HG03558 (cell line): ENCODE results near the gene IL17REL.

Experiments
- ATAC-seq: cut with Tn5 transposase; IDR thresholded peaks from one replicate; pipeline ENCODE4 v1.9.1; 2021; ENCODE audit warnings: moderate number of reproducible peaks; ENCODE audit not compliant: unreplicated experiment; ENCODE audit errors: extremely low read depth

Gene IL17REL

DNA sequence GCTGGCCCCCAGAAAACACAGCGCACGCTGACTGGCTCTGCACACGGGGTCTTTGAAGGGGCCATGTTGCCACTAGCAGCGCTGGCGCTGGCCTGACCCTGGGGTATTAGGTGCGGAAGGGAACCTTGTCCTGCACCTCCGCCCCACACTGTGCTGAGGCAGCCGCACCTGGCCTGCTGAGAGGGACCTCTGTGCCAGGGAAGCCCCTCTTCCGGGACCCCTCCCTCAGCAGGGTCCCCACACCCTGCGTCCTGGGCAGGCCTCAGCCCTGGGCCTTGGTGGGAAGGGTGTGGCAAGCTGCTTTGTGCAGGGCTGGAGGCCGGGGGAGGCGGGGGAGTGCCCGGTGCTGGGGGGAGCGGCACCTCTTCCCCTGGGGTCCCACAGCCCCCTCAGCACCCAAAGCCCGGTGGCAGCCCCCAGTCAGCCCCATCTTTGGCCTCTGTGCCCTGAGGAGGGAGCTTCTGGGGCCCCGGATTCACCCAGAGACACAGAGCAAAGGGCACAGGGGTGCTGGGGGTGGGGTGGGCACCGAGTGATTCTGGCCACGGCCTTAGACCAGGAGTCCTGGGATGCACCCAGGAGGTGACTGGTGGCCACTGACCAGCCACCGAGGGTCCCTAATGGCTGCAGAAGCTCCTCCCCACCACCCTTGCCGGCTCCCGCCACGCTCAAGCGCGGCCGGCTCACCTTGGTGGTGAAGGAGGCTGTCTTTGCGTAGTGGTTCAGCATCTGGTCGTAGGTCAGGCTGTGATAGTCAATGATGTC is 34.1 kb upstream of the IL17REL start:
- no peak for ATAC-seq

GRCh38 chr22:50046019-50046415 is 33.5 kb upstream of the IL17REL start:
- ATAC-seq, result no peak

- no peak for ATAC-seq
Observed at GRCh38 chr22:50045211-50046018, 32.9 kb upstream of the IL17REL start.

DNA sequence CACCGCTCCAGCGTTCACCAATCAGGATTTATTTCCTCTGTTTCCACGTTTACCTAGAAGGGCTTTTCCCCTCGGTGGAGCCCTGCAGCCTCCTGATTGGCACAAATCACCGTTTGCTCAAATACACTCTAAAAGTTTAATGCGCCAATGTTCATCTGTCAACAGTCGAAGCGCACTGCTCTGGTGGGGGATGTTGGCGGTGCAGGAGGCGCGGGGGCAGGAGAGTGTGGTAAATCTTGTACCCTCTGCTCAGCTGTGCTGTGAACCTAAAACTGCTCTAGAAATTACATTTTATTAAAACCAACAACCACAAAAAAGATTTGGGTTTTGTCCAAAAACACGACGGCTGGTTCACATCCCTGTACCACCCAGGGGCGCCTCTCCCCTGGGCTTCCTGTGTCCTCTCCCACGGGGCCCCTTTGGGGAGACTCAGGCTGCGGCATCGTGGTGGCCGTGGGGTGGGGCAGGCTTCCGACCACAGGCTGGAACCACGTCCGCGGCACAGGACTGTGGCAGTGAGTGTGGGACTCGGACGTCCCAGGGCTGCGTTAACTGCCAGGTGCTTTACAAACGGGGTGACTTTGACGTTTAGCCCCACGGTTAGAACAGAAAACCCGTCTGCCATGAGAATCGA is 32.0 kb upstream of the IL17REL start:
- ATAC-seq, result no peak

DNA sequence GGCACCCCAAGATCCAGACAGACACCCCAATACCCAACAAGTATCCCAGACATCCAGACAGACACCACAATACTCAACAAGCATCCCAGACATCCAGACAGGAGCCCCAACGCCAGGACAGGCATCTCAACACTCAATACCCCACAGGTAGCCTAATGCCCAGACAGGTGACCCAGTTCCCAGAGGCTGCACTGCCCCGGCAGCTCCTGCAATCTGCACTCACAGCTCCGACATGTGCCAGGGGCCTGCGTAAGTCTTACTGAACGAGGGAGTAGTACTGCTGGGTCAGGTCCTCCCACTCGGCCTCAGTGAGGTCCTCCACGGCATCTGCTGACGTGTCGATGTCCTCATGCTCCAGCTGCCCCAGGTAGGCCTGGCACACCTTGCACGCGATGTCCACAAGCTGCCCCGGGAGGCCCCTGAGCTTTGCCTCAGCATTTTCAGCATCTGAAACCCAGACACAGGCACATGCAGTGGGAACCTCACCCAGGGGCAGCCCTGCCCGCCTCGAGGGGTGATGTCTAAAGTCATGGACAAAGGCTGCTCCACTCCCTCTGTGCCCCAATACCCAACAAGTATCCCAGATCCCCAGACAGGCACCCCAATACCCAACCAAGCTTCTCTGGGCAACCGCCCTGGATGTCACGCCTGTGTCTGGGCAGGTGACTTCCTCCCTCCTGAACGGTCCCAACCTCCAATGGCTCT is 28.9 kb upstream of the IL17REL start:
- no peak for ATAC-seq

GRCh38 chr22:50040717-50041116 is 28.2 kb upstream of the IL17REL start:
- ATAC-seq, result no peak

DNA sequence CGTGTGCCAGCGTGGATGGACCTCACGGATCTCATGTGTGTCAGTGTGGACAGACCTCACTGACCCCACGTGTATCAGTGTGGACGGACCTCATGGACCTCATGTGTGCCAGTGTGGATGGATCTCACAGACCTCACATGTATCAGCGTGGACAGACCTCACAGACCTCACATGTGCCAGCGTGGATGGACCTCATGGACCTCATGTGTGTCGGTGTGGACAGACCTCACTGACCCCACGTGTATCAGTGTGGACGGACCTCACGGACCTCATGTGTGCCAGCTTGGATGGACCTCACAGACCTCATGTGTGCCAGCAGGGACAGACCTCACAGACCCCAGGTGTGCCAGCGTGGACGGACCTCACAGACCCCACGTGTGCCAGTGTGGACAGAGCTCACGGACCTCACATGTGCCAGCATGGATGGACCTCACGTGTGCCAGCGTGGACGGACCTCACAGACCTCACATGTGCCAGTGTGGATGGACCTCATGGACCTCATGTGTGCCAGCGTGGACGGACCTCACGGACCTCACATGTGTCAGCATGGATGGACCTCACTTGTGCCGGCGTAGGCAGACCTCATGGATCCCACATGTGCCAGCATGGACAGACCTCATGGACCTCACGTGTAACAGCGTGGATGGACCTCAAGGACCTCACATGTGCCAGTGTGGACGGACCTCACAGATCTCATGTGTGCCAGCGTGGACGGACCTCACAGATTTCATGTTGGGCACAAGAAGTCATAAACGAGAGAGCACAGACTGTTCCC is 27.3 kb upstream of the IL17REL start:
- no peak for ATAC-seq

- ATAC-seq, result no peak
Observed at GRCh38 chr22:50035976-50036724, 23.6 kb upstream of the IL17REL start.

DNA sequence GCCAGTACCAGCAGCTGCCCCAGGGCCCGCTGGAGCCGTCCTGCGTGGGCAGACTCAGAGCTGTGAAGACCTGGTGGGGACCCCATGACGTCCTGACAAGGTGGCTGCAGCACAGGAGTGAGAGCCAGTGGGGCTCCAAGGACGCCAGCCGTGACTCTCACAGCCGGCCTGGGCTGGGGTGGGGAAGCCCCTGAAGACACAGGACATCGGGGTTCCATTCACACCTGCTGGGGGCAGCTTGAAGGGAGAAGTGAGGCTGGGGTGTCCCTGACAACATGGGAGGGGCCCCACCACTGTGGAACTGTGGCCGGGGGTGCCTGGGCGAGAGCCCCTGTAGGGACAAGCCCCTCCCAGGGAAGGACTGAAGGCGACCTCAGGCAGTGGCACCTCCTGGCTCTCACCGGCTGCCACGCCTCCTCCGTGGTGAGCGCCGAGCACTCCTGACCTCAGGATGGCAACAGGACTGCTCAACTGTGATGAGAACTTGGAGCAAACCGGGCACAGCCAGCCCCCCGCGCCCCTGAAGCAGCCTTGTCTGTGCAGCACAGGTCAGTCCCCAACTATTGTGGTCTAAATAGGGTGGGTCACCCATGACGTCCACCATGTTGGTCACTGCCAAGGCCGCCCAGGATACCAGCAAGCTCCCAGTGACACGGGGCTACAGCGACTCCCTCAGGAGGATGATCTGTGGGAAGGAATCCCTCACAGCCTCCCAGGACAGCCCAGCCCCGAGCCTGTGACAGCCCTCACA is 22.7 kb upstream of the IL17REL start:
- no peak for ATAC-seq

DNA sequence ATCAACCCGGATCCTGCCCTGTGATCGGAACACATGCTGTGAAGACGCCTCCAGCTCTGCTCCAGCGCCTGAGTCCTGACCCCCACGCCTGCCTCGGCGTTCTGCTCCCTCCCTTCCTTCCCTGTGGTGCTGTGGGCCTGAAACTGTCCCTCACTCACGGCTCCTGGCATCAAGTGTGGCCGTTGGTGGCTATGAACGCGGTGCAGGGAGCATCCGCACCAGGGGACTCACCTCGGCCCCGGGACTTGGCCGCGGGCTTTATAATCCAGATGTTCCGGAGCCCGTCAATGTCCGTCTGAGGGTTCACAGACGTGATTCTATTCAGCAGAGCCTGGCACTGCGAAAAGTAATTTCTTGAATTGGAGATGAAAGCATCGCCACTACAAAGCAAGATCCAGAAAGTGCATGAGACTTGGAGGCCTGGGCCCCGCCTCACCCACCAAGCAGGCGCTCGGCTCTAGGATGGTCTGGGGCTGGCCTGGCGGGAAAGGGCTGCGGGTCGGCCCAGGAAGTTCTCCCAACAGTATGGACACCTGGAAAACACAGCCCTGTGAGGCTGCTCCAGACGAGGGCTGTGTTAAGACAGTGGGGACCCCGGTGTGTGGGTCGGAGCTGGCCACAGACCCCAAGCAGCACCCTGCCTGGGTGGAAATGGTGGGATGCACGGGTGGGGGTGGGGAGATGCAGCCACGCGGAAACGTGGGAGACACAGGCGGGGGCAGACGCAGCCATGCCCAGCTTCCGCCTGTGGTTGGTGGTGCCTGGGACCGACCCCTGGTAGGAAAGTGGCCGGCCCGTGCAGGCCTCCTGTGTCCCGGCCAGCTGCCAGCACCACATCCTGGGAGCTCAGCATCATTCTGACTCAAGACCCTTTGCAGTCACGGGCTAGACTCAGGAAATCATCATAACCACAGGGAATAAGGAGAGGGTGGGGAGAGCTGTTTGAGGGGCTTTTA is 21.8 kb upstream of the IL17REL start:
- no peak for ATAC-seq

DNA sequence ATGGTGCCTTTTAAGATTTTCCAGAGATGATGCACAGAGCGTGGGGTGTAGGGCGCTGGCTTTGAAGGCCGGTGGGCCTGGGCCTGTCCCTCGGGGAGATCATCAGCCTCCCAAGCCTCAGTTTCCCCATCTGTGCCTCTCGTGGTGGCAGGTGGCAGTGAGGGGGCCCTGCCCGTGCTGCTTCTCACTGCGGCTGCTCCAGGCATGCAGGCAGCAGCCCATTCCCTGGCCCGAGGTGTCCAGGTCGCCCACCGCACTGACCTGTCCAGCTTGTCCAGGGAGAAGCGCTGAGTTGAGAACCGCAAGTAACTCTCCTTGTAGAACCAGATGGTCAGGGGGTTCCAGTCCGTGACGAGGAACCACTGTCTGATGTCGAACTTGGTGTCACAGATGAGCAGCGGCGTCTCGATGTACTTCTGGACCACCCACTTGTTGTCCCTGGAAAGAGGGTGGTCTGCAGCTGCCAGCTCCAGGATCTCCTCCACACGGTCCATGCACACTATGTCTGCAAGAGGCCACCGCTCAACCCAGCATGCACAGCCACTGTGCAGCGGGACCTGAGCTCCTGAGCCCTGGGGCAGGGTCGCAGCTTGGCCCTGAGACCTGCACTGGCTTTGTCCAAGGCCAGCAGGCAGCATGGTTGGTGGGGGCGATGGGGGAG is 20.5 kb upstream of the IL17REL start:
- no peak for ATAC-seq

GRCh38 chr22:50032109-50032871 is 19.7 kb upstream of the IL17REL start:
- ATAC-seq, result no peak

- ATAC-seq, result no peak
Observed at GRCh38 chr22:50031189-50032091, 18.9 kb upstream of the IL17REL start.

DNA sequence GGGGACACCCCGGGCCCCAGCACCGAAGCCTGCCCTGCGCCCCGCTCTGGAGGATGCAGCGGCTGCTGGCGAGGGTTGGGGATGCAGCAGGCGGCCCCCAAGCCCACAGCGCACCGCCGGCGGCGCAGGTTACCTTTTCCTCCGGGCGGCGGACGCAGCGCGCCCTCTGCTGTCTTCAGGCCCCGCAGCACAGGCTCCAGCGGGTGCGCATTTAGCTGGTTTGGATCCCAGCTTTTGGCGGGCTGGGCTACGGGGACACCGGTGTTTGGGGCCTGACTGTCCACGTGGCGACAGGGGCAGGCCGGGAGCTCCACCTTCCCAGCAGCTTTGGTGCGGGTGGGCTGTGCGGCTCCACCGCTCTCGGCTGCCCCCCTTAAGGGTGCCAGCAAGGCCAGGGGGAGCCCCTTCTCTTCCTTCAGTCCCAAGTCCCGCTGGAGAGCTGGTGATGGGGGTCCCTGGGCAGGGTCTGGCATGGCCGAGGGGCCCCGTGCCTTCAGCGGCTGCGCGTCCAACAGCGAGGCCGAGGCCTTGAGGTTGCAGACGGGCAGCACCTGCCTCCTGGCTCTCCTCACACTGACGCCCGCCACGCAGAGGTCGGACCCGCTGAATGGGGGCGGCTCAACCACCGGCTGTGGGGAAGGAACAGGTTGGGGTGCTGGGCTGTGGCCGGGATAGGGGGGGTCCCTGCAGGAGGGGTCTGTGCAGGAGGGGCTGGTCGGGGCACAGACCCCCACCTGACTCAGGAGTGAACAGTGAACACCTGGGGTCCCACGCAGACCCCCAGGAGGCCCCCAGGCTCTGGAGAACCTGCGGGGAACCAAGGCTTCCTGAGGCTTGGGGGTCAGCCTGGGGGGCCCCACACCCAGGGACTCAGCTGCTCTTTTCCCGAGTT is 18.0 kb upstream of the IL17REL start:
- ATAC-seq, result no peak
